ENCODE measurements around the gene RGS9BP.
"Not testable (repeated sequence)": the region's sequence is repeated elsewhere in the genome, so short reads cannot be mapped to it uniquely, and the experiment has no call there.

RGS9BP gene

DNA sequence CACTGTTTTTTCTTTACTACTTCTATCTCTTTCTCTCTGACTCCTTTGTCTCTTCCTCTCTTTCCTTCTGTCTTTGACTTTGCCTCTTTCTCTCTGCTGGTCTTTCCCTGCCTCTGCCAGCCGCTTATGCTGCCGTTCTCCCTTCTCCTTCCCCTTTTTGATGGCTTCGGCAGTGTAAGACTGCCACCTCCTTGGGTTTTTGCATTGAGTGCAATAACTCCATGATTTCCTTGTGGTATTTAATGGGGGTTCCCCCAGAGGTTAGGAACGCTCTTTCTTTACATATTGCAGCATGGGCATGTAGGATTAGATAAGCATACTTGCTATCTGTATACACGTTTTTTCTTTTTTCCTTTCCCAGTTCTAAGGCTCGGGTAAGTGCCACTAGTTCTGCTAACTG is 19.9 kb downstream of the RGS9BP start:
- DNase-seq (ENCODE audit: low read depth): not testable (repeated sequence)

DNA sequence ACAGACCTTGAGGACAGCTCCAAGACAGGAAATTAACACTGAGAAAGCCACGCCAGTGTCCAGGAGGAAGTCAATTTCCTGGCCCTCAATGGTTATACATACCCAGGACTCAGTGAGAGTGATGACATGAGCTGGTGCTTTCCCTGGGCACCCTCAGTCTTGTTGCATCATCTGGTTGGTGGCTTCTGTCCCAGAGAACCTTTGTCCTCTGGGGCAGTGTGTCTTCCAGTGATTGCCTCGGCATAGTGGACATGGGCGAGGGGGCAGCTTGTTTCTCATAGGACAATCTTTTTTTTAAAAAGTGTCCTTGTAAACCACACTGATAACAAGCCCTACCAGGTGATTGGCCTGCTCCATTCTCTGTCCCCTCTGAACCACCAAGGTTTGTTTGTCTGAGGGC is 21.1 kb downstream of the RGS9BP start:
- DNase-seq (ENCODE audit: low read depth): not testable (repeated sequence)

DNA sequence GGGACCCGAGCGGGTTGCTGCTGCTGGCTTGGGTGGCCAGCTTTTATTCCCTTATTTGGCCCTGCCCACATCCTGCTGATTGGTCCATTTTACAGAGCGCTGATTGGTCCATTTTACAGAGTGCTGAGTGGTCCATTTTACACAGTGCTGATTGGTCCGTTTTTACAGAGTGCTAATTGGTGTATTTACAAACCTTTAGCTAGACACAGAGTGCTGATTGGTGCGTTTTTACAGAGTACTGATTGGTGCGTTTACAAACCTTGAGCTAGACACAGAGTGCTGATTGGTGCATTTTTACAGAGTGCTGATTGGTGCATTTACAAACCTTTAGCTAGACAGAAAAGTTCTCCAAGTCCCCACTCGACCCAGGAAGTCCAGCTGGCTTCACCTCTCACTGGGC is 24.5 kb downstream of the RGS9BP start:
- DNase-seq (ENCODE audit: low read depth): not testable (repeated sequence)

DNA sequence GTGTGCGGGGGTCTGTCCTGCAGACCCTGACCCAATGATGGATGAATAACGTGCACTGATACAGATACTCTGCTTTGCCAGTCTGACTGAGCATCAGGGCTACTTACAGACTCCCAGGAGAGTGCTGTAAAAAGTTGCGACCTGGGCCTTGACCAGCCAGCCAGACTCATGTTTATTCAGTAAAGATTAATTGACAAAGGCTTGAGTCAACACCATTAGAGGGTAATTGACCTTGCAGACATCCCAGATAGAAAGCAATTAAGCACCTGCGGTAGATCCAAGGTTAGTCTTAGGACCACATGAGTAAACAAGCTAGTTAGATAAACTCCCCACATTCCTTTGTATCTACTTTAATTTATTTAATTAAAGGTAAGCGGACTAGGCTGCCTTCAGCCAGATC is 26.4 kb downstream of the RGS9BP start:
- DNase-seq (ENCODE audit: low read depth): no peak

DNA sequence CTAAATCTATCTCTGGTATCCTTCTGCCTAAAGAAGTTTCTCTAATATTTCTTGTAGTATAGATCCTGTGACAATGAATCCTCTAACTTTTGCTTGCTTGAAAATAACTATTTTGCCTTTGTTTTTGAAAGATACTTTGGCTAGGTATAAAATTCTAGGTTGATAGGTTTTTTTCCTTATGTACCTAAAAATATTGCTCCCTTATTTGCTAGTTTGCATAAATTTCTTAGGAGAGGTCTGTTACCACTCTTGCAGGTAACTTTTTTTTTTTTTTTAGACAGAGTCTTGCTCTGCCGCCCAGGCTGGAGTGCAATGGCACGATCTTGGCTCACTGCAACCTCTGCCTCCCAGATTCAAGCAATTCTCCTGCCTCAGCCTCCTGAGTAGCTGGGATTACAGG is 28.4 kb downstream of the RGS9BP start:
- not testable (repeated sequence) for DNase-seq (ENCODE audit: low read depth)

DNA sequence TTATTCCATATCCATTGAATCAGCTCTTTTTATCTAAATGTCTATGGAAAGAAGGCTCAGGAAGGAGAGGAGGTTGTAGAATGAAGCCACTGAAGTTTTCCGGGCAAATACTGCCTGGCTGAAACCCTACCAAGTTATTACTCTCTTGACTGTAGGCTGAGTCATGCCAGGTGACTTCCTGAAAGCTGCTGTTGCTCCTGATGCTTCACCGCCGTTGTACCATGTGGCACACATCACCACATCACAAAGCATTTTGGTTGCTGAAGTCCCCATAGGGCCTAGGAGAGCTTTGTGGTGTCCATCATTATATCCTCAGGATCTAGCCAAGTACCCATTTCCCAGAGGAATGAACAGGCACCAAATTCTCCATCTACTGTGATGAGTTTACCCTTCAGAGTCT is 32.8 kb downstream of the RGS9BP start:
- DNase-seq (ENCODE audit: low read depth): no peak

DNA sequence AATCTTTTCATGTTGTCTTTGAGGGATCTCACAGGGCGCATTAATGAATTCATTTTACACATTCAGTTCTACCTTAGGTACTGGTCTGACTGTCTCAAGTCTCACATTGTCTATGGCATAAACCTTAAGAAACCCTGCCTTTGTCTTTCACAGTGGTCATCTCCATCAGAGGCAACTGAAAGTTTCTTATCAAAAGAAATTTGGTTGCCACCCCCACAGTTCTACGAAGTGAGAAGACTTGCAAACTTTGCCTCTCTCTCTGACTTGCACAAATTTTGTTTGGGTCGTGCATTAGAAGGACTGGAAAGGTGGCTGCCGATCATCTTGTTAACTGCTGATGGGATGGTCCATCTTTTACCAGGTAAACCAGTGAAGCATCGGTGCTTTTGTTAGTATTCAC is 33.4 kb downstream of the RGS9BP start:
- no peak for DNase-seq (ENCODE audit: low read depth)

DNA sequence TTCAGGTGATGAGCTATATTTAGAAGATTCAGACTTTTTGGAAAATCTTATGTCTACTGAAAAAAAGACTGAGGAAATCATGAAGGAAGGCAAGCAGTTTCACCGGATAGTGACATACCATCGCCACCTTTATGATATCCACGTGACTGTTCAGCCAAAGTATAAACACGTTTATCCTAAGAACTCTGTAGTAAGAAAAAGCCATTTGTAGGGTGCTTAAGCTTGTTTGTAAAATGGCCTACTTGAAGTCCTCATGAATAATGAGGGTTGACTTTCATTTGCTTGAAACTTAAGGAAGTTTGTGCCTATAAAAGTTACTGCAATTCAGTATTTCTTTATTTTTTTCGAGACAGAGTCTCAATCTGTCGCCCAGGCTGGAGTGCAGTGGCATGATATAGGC is 36.1 kb downstream of the RGS9BP start:
- no peak for DNase-seq (ENCODE audit: low read depth)

DNA sequence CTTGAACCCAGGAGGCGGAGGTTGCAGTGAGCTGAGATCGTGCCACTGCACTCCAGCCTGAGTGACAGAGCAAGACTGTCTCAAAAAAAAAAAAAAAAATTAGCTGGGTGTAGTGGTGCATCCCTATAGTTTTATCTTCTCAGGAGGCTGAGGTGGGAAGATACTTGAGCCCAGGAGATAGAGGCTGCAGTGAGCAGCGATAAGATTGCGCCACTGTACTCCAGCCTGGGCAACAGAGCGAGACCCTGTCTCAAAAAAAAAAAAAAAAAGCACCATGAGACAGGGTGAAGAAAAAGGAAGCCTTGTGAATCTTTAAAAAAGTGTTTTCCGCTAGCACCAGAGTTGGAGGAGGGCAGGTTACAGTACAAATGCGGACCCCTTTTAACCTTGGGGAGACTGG is 40.6 kb downstream of the RGS9BP start:
- DNase-seq (ENCODE audit: low read depth): not testable (repeated sequence)

DNA sequence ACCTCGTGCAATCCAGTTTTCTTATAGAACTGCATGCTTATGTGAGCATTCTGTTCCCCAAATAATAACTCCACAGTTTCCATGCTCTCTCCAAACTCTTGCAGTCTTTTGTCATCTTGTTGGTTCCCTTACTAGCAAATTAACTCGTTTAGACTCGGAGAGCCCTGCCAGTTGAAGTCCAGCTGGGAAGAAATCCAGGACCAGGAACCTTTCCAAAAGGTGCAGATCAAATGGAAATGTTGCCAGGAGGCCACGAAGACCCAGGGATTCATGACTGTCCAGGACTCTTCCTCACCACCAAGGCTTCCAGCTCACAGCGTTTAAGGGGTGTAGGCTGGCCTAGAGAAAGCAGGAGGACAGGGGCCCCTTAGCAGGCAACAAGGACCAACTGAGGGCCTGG is 41.8 kb downstream of the RGS9BP start:
- DNase-seq (ENCODE audit: low read depth): no peak

DNA sequence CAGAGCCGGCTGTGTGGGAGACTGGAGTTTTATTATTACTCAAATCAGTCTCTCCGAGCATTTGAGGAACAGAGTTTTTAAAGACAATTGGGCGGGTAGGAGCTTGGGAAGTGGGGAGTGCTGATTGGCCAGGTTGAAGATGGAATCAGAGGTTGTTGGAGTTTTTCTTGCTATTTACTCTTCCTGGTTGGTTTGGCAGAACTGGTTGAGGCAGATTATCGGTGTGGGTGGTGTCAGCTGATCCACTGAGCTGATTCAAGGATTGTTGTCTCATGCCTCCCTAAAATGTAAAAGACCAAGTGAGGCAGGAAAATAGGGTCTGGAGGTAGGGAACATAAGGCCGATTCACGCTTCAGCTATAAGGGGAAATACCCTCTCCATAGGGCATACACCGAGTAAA is 42.6 kb downstream of the RGS9BP start:
- no peak for DNase-seq (ENCODE audit: low read depth)

DNA sequence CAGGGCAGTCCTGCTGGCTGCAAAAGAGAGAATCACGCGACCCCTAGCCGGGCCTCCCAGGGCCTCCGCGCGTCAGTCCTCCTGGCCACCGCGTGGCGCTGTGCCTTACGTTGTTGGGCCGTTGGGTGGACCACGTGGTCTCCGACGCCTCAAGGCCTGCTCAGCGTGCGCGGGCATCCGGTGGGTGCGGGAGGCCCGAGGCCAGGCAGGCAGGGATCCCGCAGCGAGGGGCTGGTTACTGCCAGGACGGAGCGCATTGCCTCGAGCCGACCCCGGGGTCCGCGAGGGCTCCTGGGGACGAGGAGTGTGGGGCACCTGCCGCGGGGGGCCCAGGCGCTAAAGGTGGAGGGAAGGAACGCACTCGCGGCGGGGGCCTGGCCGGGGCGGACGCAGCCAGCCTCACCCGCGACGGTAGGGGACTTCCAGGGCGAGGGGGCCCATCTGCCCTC is 44.0 kb downstream of the RGS9BP start, which contains the start of gene TDRD12:
TDRD12 (plus strand) TSS at position 157 of the 449 bp plus-strand sequence. CDS start 306 bp downstream, outside the sequence.
- no peak for DNase-seq (ENCODE audit: low read depth)

DNA sequence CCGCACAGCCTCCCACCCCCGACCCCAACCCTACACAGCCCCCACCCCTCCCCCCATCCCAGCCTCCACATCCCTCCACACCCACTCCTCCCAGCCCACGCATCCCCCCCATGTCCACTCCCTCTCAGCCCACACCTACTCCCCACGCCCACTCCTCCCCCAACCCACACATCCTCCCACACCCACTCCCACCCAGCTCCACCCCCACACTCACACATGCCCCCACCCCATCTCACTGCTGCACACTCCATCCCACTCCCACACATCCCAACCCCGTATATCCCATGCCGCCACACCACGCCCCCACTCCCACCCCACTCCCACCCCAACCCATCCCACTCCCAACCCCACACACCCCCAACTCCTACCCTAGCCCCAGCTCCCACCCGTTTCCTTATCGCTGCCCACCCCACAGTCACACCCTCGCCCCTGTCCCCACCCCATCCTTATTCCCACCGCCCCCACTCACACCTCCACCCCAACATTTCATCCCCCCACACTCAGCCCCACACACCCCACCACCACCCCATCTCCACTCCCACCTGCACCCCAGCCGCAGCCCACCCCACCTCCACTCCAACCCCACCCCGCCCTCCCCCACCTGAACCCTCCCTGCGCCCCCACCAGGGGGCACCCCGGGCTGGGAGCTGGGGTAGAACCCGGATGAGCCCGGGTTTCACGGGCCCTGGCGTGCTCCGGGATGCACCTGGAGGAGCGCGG is 44.7 kb downstream of the RGS9BP start:
- no peak for DNase-seq (ENCODE audit: low read depth)

DNA sequence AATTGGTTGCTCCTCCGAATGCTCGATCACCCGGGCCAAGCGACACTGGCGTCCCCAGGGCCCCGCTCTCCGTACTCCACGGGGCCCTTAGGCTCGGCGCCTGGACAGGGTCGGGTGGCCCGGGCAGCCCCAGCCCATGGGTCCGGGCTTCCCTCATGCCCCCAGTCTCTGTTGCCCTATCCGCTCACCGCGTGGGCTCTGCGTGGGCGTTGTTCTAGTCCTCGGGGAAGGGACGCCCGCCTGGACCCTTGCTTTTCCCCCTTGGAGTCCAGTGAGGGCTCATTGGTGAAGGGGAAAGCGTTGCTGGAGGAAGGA is 45.2 kb downstream of the RGS9BP start:
- no peak for DNase-seq (ENCODE audit: low read depth)
